SKM-1 (cell line): ENCODE results near the gene TRIM49C.
"Not testable (repeated sequence)": the region's sequence is repeated elsewhere in the genome, so short reads cannot be mapped to it uniquely, and the experiment has no call there.

Experiments used
- DNase-seq: peaks from one replicate; lab custom pipeline; 2025; ENCODE audit not compliant: unreplicated experiment; lab: John Stamatoyannopoulos, UW

Gene TRIM49C

DNA sequence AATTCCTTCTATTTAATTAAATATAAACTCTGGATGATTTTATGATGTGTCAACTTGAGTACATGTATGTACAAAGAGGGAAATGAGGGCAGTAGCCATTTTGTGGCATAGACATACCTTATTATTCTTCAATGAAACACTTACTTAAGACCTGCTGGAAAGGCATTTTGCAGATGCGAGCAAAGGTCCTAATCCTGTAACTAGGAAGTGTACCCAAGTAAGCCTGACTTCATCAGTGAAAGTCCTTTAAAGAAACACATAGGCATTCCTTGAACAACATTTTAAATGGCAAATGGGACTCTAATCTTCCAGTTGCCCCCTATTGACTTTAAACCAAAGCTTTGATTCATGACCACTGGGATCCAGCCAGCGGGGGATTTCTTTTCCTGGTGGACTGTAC lies at the start of gene TRIM49C:
TSS of gene TRIM49C (plus strand) at position 301 of the 400 bp plus-strand sequence. CDS start 4,106 bp downstream, outside the sequence.
- DNase-seq: not testable (repeated sequence)

DNA sequence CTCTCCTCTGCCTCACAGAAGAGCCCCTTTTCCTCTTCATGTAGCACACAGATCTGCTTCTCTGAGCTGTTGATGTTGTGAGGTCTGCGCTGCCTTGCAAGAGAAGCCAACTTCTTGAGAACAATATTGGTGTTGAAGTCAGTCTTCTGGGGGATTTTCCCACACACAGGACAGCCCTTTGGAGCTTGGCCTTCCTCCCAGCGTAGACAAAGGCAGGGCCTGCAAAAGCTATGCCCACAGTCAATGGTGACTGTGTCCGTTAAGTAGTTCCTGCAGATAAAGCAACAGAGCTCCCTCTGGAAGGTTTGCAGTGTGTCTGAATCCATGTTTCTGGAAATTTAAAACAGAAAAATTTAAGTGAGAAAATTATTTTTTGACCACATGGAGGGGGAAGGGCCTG lies 6.7 kb upstream of the TRIM49C start:
- not testable (repeated sequence) for DNase-seq

GRCh38 chr11:90051591-90052209 lies 20.8 kb downstream of the TRIM49C start:
- DNase-seq: not testable (repeated sequence)

DNA sequence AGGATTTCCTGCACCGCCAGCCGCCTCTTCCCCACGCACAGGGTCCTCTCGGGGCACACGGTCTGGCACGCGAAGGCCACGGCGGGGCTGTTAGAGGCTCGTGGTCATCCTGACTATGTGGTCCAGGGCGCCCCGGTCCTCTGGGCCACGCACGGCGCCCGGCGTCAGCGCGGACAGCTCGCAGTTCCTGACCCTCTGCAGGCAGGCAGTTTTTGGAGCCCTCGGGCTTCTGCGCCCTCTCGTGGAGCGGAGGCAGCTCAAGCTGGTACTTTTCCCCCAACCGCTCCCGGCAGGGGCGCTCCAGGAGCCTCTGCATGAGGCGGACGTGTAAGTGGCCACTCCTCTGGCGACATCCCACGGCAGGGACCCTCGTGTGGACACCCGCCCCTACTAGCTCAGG lies 21.4 kb downstream of the TRIM49C start:
- not testable (repeated sequence) for DNase-seq

DNA sequence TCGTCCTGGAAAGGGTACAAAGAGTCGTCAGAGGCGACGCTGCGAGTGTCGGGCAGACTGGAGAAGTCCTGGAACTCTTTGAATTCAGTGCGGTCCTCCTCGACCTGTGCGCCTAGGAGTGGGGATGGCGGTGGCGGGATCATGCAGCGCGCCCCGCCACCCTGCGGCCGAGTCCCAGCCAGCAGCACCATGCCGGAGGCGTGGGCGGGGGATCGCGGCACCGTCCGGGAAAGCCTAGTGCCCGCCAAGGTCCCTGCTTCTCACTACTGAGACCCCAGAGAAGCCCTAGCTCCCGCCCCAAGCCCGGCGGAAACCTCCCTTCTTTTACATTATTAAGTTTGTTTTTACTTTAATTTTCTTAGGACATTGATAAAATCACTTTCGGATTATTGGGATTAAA lies 22.6 kb downstream of the TRIM49C start:
- not testable (repeated sequence) for DNase-seq

GRCh38 chr11:90085650-90086049 lies 54.7 kb downstream of the TRIM49C start, which contains the start of gene UBTFL1:
Gene UBTFL1 (plus strand): TSS chr11:90085950. CDS start chr11:90085950, 0 bp downstream.
- not testable (repeated sequence) for DNase-seq

DNA sequence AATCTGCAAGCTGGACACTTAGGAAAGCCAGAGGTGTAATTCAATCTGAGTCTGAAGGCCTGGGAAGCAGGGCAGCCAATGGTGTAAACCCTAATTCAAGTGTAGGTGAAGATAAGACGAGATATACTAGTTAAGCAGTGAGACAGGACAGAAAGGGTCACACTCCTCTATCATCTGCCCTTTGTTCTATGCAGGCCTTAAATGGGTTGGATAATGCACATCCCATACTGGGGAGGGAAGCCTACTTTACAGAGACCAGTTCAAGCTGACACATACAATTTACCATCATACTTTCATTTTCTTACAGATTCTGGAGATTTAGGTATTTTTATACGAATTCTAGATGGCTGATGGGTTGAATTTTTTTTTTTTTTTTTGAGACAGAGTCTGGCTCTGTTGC lies 57.8 kb downstream of the TRIM49C start:
- DNase-seq: not testable (repeated sequence)
